22Rv1 (cell line): ENCODE measurements around the gene NHEJ1.

Source experiments
- H3K27ac ChIP-seq: fragments of 450-650 bp; 2 replicates; pipeline ENCODE4 v1.5.1; 2017
- ZFX ChIP-seq: fragments of 450-650 bp; IDR thresholded peaks from 2 replicates; pipeline ENCODE4 v1.6.1; 2017; ENCODE audit warnings: antibody characterized with exemption, borderline replicate concordance
- TF ChIP-seq, protein P1 (sequence below): fragments of 450-650 bp; IDR thresholded peaks from 2 replicates; pipeline ENCODE4 v1.5.1; 2017; ENCODE audit warnings: mild to moderate bottlenecking

Gene NHEJ1

DNA sequence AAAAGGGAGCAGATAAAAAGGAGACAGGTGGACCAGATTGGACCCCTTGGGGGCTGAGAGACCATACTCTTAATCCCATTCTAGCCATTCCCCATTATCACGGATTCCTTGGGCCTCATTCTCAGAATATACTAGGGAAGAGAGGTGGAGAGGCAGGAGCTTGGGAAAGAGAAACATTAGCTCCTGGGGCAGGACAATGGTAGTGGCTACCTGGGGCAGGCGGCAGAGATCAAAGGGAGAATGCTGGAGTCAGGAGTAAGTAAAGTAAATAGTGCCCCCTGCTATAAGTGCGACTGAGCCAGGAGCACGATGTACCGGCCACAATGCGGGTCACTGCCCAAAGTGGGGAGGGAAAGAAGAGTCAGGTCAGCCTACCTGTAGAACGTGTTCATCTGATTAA, 79.5 kb downstream of the NHEJ1 start:
- no peak for TF ChIP-seq ZFX
- TF ChIP-seq, protein P1, sequence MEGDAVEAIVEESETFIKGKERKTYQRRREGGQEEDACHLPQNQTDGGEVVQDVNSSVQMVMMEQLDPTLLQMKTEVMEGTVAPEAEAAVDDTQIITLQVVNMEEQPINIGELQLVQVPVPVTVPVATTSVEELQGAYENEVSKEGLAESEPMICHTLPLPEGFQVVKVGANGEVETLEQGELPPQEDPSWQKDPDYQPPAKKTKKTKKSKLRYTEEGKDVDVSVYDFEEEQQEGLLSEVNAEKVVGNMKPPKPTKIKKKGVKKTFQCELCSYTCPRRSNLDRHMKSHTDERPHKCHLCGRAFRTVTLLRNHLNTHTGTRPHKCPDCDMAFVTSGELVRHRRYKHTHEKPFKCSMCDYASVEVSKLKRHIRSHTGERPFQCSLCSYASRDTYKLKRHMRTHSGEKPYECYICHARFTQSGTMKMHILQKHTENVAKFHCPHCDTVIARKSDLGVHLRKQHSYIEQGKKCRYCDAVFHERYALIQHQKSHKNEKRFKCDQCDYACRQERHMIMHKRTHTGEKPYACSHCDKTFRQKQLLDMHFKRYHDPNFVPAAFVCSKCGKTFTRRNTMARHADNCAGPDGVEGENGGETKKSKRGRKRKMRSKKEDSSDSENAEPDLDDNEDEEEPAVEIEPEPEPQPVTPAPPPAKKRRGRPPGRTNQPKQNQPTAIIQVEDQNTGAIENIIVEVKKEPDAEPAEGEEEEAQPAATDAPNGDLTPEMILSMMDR = no peak
- no peak overlapping the region for H3K27ac ChIP-seq

DNA sequence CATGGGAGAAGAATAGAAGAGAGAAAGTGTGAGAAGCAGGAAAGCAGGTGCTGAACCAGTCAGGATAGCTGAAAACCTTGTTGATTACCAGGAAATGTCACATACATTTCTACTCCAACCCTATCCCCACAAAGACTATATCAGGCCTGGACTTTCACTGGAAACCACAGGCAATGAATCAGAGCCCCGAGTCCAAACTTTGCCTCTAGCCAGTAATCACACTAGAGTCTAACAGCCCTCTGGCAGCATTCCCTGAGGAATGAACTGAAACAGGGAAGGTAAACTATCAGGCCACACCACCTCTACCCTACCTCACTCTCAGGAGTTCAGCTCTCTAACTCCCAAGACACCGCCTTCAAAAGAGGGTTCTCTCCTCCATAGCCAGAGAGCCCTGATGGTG, 81.2 kb downstream of the NHEJ1 start:
- no peak for TF ChIP-seq ZFX
- TF ChIP-seq, protein P1 = no peak
- no peak overlapping the region for H3K27ac ChIP-seq

DNA sequence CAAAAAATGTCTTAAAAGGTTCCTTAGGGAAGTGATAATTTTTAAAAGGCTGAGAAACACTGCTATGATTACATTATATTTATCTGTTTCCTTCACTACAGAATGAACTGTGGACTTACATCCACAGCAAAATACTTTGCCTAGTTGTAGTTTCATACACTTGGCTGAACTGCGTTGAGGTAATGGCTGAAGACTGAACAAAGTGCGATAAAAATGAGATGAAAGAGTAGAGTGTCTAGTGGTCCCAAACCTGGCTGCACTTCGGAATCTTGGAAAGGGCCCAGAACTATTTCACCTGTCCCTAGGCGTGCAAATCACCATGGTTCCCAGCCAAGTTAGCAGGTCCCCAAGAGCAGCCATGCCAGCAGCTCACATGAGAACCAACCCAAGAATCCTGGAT, 81.7 kb downstream of the NHEJ1 start:
- TF ChIP-seq, protein P1 = no peak
- TF ChIP-seq ZFX = no peak
- no peak overlapping the region for H3K27ac ChIP-seq

DNA sequence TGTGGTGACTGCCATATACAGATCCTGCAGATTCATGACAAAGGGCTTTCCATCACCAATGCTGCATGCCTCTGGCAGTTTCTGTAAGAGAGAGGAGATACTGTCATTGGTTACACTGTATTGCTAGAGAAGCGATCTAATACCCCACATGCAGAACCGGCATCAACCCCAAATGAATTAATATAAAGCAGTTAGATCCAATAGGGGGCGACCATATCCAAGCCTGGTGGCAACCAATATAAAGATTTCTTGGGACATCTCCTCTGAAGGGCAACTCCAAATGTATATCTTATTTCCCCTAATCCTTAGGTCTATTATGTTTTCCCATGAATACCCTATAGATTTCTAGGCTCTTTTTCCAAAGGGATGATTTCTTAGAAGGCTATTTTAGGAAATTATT, 82.5 kb downstream of the NHEJ1 start:
- no peak for TF ChIP-seq ZFX
- TF ChIP-seq, protein P1 = peak; percentile 27
- no peak overlapping the region for H3K27ac ChIP-seq

DNA sequence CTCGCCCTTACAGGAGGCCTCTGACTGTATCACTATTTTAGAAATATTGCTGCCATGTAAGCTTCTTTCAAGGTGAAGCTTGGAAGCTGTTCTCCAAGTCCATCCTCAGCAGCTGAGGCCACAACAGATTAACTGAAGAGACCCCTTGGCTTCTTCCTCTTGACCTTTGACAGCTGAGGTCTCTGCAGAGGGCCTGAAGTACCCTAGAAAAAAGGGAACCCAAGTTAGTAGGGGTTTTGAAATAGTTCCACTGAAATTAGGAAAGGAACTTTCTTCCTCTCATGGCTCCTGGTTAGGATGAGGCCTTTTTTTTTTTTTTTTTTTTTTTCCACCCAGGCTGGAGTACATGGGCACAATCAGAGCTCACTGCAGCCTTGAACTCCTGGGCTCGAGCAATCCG, 84.4 kb downstream of the NHEJ1 start:
- TF ChIP-seq ZFX = no peak
- TF ChIP-seq, protein P1 = no peak

DNA sequence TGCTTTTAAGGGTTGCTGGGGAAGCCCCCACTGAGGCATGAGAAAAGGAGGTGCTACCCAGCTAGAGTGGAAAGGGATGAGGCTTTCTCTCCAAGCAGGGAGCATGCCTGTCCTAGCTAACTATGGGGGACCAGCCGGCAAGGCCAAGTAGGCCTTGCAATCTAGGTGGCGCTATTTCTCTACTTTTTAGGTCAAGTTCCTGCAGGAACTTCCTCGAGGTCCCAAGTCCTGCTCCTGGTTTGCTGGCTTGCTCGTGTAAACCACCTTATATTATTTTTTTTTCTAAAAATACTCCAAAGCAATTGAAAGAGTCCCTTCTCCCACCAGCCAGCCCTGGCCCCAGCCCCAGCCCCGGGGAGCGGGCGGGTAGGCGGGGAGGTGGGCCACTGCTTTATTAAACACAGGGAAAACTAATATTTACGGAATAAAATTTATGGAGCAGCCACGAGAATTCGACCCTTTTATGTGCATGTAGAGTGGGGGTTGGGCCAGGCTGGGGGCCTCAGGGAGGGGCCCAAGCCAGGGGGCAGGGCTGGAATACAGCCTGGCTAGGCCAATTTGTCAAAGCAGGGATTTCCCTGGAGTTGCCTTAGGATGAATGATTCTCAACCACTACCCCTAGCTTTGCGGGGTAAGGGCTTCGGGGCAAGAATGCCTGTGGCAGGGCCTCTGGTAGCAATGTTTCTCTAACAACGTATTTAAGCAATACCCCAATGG, 87.0 kb downstream of the NHEJ1 start:
- TF ChIP-seq, protein P1 = peak; percentile 78
- TF ChIP-seq ZFX = no peak
- H3K27ac ChIP-seq = no peak overlapping the region

More for the DNA sequence above, 84.4 kb downstream of the NHEJ1 start:
- no peak overlapping the region for H3K27ac ChIP-seq

DNA sequence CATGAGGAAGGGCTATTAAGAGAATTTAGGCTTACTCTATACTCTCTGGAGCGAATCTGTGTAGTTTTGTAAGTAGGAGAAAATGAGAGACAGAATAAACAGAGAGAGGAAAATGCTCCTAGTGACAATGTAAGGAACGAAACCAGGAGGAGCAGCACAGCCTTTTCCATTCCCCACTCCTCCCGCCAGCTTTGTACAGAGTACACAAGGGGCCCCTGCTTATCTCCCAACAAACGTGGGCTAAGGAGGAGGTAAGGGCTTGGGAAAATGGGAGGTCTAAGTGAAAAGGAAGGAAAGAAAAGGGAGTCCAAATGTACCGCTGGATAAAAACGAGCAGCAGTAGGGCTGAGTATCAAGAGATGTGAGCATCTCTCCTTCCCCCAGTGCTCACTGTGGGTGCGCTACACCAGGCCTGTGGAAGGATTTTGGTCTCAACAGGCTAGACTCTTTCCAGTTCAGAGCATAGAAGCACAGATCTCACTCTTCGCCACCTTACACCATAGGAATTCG, 87.8 kb downstream of the NHEJ1 start:
- no peak for TF ChIP-seq ZFX
- TF ChIP-seq, protein P1 = no peak
- no peak overlapping the region for H3K27ac ChIP-seq
